Rectal smooth muscle tissue (tissue), 1 donor: ENCODE measurements around the gene DHX57.
"Not testable (repeated sequence)": the region's sequence is repeated elsewhere in the genome, so short reads cannot be mapped to it uniquely, and the experiment has no call there.

ENCODE experiments used
- H3K27ac ChIP-seq: one replicate; pipeline ENCODE4 v1.7.0; 2013; ENCODE audit warnings: low read depth, low read length, inconsistent platforms
- H3K27me3 ChIP-seq: one replicate; pipeline ENCODE4 v1.7.0; 2013; ENCODE audit warnings: low read length; ENCODE audit not compliant: control insufficient read depth, insufficient read depth
- H3K36me3 ChIP-seq: one replicate; pipeline ENCODE4 v1.7.0; 2013; ENCODE audit warnings: low read length; ENCODE audit not compliant: control insufficient read depth, insufficient read depth
- H3K4me1 ChIP-seq: one replicate; pipeline ENCODE4 v1.7.0; 2013; ENCODE audit warnings: low read length; ENCODE audit not compliant: control insufficient read depth, insufficient read depth
- H3K4me3 ChIP-seq: one replicate; pipeline ENCODE4 v1.7.0; 2013; ENCODE audit warnings: low read length
- H3K9ac ChIP-seq: one replicate; pipeline ENCODE4 v1.7.0; 2013; ENCODE audit warnings: low read length

Gene DHX57

GRCh38 chr2:38789691-38790090 lies 86.0 kb downstream of the DHX57 start:
- Histone ChIP-seq H3K27ac (no peak overlapping the region), H3K27me3 (no peaks in the 10 kb centered on the region), H3K9ac (no peak overlapping the region), H3K4me3 (no peak overlapping the region), H3K36me3 (no peaks in the 10 kb centered on the region), H3K4me1 (no peaks in the 10 kb centered on the region)

GRCh38 chr2:38788306-38788705 lies 87.4 kb downstream of the DHX57 start:
- Histone ChIP-seq H3K4me3 (no peak overlapping the region), H3K27ac (no peak overlapping the region), H3K27me3 (no peaks in the 10 kb centered on the region), H3K4me1 (no peaks in the 10 kb centered on the region), H3K36me3 (no peaks in the 10 kb centered on the region), H3K9ac (no peak overlapping the region)

DNA sequence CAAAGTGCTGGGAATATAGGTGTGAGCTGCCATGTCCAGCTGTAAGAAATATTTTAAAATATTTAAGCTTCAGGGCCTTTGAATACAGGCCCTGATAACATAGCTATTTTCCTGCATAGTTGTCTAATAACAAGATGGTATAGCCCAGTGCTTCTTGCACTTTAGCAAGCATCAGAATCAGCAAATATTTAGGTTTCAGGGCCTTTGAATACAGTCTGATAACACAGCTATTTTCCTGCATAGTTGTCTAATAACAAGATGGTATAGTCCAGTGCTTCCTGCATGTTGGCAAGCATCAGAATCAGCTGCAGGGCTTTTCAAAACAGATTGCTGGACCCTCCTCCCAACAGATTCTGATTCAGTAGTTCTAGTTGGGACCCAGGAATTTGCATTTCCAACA lies 92.1 kb downstream of the DHX57 start:
- Histone ChIP-seq H3K4me3 (no peak overlapping the region), H3K4me1 (no peaks in the 10 kb centered on the region), H3K27me3 (no peaks in the 10 kb centered on the region), H3K27ac (no peak overlapping the region), H3K36me3 (no peaks in the 10 kb centered on the region), H3K9ac (no peak overlapping the region)

- Histone ChIP-seq H3K27me3 (no peaks in the 10 kb centered on the region), H3K4me3 (peak overlapping the region; percentile 66), H3K27ac (no peak overlapping the region), H3K4me1 (no peaks in the 10 kb centered on the region), H3K36me3 (no peaks in the 10 kb centered on the region), H3K9ac (no peak overlapping the region)
Observed at GRCh38 chr2:38778687-38779082, 97.0 kb downstream of the DHX57 start.

DNA sequence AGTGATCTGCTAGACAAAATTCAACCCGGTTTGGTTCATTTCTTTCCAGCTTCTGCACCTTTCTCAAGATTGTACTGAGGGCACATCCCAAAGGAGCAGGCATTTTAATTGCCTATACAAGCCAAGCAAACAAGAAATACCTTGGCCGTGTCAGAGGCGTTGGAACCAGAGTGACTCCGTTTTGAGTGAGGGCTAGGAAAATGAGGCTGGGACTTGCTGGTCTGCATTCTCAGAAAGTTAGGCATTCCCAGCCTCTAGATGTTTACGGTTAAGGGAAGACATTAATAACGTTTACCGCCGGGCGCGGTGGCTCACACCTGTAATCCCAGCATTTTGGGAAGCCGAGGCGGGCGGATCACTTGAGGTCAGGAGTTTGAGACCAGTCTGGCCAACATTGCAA lies 99.2 kb downstream of the DHX57 start:
- H3K9ac ChIP-seq, result no peak overlapping the region
- H3K4me3 ChIP-seq, result no peak overlapping the region
- no peak overlapping the region for H3K27ac ChIP-seq
- H3K27me3 ChIP-seq, result no peaks in the 10 kb centered on the region
- H3K36me3 ChIP-seq, result no peaks in the 10 kb centered on the region
- H3K4me1 ChIP-seq, result no peaks in the 10 kb centered on the region

DNA sequence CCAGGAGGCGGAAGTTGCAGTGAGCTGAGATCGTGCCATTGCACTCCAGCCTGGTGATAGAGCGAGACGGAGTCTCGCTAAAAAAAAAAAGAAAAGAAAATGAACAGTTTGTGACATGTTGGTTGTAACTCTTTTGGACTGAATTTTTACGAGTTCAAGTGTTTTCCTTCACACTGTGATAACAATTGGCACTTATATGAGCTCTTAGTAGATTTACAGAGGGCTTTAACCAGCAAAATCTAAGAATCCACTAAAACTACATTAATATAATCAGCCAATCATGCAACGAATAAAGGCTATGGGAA lies 99.9 kb downstream of the DHX57 start:
- H3K4me1 ChIP-seq, result no peaks in the 10 kb centered on the region
- H3K27ac ChIP-seq, result no peak overlapping the region
- H3K9ac ChIP-seq, result no peak overlapping the region
- H3K4me3 ChIP-seq, result no peak overlapping the region
- no peaks in the 10 kb centered on the region for H3K36me3 ChIP-seq
- no peaks in the 10 kb centered on the region for H3K27me3 ChIP-seq

GRCh38 chr2:38775097-38775920 lies 100.4 kb downstream of the DHX57 start:
- Histone ChIP-seq H3K27me3 (no peaks in the 10 kb centered on the region), H3K27ac (no peak overlapping the region), H3K4me1 (no peaks in the 10 kb centered on the region), H3K4me3 (no peak overlapping the region), H3K9ac (no peak overlapping the region), H3K36me3 (no peaks in the 10 kb centered on the region)

GRCh38 chr2:38771632-38772031 lies 104.1 kb downstream of the DHX57 start:
- H3K9ac ChIP-seq, result no peak overlapping the region
- H3K4me3 ChIP-seq, result no peak overlapping the region
- no peak overlapping the region for H3K27ac ChIP-seq
- H3K36me3 ChIP-seq, result no peaks in the 10 kb centered on the region
- no peaks in the 10 kb centered on the region for H3K4me1 ChIP-seq
- H3K27me3 ChIP-seq, result no peaks in the 10 kb centered on the region

DNA sequence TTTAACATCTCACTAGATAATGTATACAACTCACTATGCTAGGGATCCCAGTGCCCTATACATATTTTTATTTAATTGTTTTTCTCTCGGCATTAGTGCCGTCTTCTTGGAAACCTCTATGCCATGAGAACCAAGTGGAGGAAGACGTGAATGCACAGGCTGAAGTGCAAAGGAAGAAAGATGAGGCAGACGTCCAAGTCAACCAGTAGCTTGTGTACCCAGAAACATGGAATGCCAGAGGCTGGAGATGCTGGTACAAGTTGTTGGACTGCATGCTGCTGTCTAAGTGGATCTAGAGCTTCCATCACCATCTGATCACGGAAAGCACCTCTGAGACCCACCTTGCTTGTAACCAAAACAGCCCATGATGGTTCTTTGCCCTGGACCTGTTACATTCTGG lies 110.2 kb downstream of the DHX57 start:
- Histone ChIP-seq H3K4me3 (no peak overlapping the region), H3K36me3 (no peaks in the 10 kb centered on the region), H3K27ac (no peak overlapping the region), H3K9ac (no peak overlapping the region), H3K27me3 (no peaks in the 10 kb centered on the region), H3K4me1 (no peaks in the 10 kb centered on the region)

- Histone ChIP-seq H3K9ac (no peak overlapping the region), H3K4me3 (no peak overlapping the region), H3K36me3 (no peaks in the 10 kb centered on the region), H3K27me3 (no peaks in the 10 kb centered on the region), H3K27ac (no peak overlapping the region), H3K4me1 (no peaks in the 10 kb centered on the region)
Observed at GRCh38 chr2:38765149-38765548, 110.6 kb downstream of the DHX57 start.

GRCh38 chr2:38763728-38764127 lies 112.0 kb downstream of the DHX57 start:
- Histone ChIP-seq H3K27me3 (no peaks in the 10 kb centered on the region), H3K9ac (no peak overlapping the region), H3K27ac (no peak overlapping the region), H3K36me3 (no peaks in the 10 kb centered on the region), H3K4me1 (no peaks in the 10 kb centered on the region), H3K4me3 (no peak overlapping the region)

DNA sequence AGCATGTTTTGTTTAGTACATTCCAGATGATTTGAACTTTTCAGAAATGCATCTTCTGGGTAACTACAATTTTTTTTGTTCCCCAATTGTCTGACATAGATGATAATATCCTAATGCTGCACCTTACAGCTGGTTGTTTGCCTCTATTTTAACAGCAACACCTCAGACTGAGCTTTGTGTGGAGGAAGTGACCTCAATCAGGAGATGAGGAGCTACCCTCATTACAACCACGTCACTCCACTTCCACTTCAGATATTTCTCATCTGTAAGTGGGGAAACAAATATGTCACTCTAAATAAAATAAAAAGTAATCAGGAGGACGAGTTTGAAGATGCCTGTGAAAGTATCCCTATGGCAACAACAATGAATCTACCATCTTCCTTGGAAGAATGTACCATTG lies 112.5 kb downstream of the DHX57 start:
- Histone ChIP-seq H3K4me1 (no peaks in the 10 kb centered on the region), H3K27me3 (no peaks in the 10 kb centered on the region), H3K4me3 (no peak overlapping the region), H3K27ac (no peak overlapping the region), H3K9ac (no peak overlapping the region), H3K36me3 (no peaks in the 10 kb centered on the region)

GRCh38 chr2:38755891-38756290 lies 119.8 kb downstream of the DHX57 start:
- H3K36me3 ChIP-seq, H3K4me3 ChIP-seq, H3K4me1 ChIP-seq, H3K9ac ChIP-seq, H3K27me3 ChIP-seq, H3K27ac ChIP-seq: not testable (repeated sequence)
